HepG2 (cell line): ENCODE measurements around the gene CCDC74A. TPM values are rescaled to one million over a fixed set of nuclear protein-coding genes. Genes with fewer than 3 reads are reported as not detected.
"Not testable (repeated sequence)": the region's sequence is repeated elsewhere in the genome, so short reads cannot be mapped to it uniquely, and the experiment has no call there.

Experiments used
- ATAC-seq: fragments of 200-7000 bp; cut with Tn5 transposase; 3 replicates; pipeline ENCODE4 v1.9.1; 2020; ENCODE audit warnings: mild to moderate bottlenecking, moderate library complexity
- BruUV-seq: library from RNA; stranded (reverse); fragments of 400-500 nt; replicated peaks from 2 replicates; lab custom pipeline; 2021; lab: Mats Ljungman, UMichigan
- CTCF ChIA-PET: fragments of 300-600 bp; formaldehyde crosslinking; extraction: SDS; loops from one replicate; lab custom pipeline; 2021; ENCODE audit warnings: low total read pairs, inconsistent platforms, low intra/inter-chr PET ratio; lab: Yijun Ruan, JAX
- POLR2A ChIA-PET: fragments of 350-600 bp; sonication (Branson Sonifier 250); formaldehyde crosslinking; loops from one replicate; lab custom pipeline; 2020; ENCODE audit warnings: antibody characterized with exemption, inconsistent platforms; lab: Yijun Ruan, JAX
- DNase-seq: peaks from one replicate; pipeline ENCODE4 v3.0.0-alpha.2; 2015; ENCODE audit warnings: low spot score
- FAIRE-seq: peaks from 3 replicates; lab custom pipeline; 2011; peaks lifted over from hg19 to GRCh38; lab: Jason Lieb, UNC
- H2AFZ ChIP-seq: one replicate; pipeline ENCODE4 v1.6.1; 2011; ENCODE audit warnings: low read length, inconsistent platforms
- H3K27ac ChIP-seq: fragments of 300-600 bp; 3 replicates; pipeline ENCODE4 v1.8.0; 2011; ENCODE audit warnings: mixed run types, mild to moderate bottlenecking, mixed read lengths, low read length, inconsistent platforms; ENCODE audit not compliant: insufficient read depth; ENCODE audit errors: extremely low read length
- H3K27me3 ChIP-seq, 2 experiments: fragments of 200-600 bp in 1 of 2; 2 replicates in 1 of 2; 3 replicates in 1 of 2; pipeline versions ENCODE4 v1.6.0 to v1.8.0; 2011; ENCODE audit warnings: low read length in 2 of 2, mild to moderate bottlenecking in 2 of 2, moderate library complexity in 2 of 2, inconsistent platforms in 1 of 2; ENCODE audit not compliant: insufficient read depth in 2 of 2, control insufficient read depth in 1 of 2
- H3K36me3 ChIP-seq, 2 experiments: fragments of 200-600 bp in 1 of 2; replicated peaks in 1 of 2; 2 replicates in 1 of 2; 3 replicates in 1 of 2; pipeline versions ENCODE4 v1.5.1 to v1.8.0; 2011; ENCODE audit warnings: low read length in 2 of 2, inconsistent platforms in 1 of 2; ENCODE audit not compliant: insufficient read depth in 2 of 2, control insufficient read depth in 1 of 2
- H3K4me1 ChIP-seq: 2 replicates; pipeline ENCODE4 v1.5.1; 2012; ENCODE audit warnings: low read length, inconsistent platforms; ENCODE audit not compliant: insufficient read depth
- H3K4me2 ChIP-seq: 2 replicates; pipeline ENCODE4 v1.6.0; 2011; ENCODE audit warnings: low read depth, low read length, inconsistent platforms
- H3K4me3 ChIP-seq, 3 experiments: fragments of 200-600 bp in 1 of 3; sonication (generic), shearing (Covaris generic) in 1 of 3; replicated peaks in 1 of 3; 2 replicates each; pipeline ENCODE4 v1.5.1; 2011 to 2016; ENCODE audit warnings: low read length in 3 of 3, inconsistent platforms in 2 of 3, low read depth in 2 of 3, mild to moderate bottlenecking in 2 of 3, control low read depth in 1 of 3, mixed read lengths in 1 of 3; ENCODE audit not compliant: insufficient read depth in 1 of 3
- H3K79me2 ChIP-seq: one replicate; pipeline ENCODE4 v1.6.1; 2011; ENCODE audit warnings: low read length, inconsistent platforms; ENCODE audit not compliant: insufficient read depth
- H3K9ac ChIP-seq: 2 replicates; pipeline ENCODE4 v1.6.0; 2011; ENCODE audit warnings: mild to moderate bottlenecking, low read depth, low read length, inconsistent platforms; ENCODE audit not compliant: insufficient read depth
- H3K9me3 ChIP-seq: 2 replicates; pipeline ENCODE4 v1.5.1; 2012; ENCODE audit warnings: mild to moderate bottlenecking, low read length
- H4K20me1 ChIP-seq: 2 replicates; pipeline ENCODE4 v1.6.0; 2011; ENCODE audit warnings: inconsistent platforms, mild to moderate bottlenecking, low read length, moderate library complexity; ENCODE audit not compliant: insufficient read depth
- AKAP8 ChIP-seq: sonication (generic); formaldehyde crosslinking; IDR thresholded peaks from 2 replicates; pipeline ENCODE4 v1.5.1; 2020; ENCODE audit warnings: mild to moderate bottlenecking, missing genetic modification reagents
- POLR2A ChIP-seq, 2 experiments: IDR thresholded peaks; 2 replicates each; pipeline ENCODE4 v1.6.1; 2011; ENCODE audit warnings: low read depth in 2 of 2, low read length in 2 of 2, mild to moderate bottlenecking in 1 of 2, moderate library complexity in 1 of 2; ENCODE audit not compliant: insufficient read depth in 1 of 2
- WGBS: methylation state at CpG from one replicate; pipeline ENCODE4 v1.1.6; 2017; ENCODE audit warnings: low lambda C conversion rate; 5-methylcytosine and 5-hydroxymethylcytosine counted together
- in situ Hi-C: cut with HindIII; loops from 2 replicates; pipeline ENCODE4 v1.10.0; 2017; ENCODE audit warnings: low pct_unique_long_range_greater_than_20kb; ENCODE audit not compliant: extremely low pct_ligation_motif_present
- intact Hi-C: fragments of 100-400 bp; cut with micrococcal nuclease; formaldehyde crosslinking; loops from one replicate; pipeline ENCODE4 v1.10.0; 2022; ENCODE audit not compliant: unreplicated experiment
- polyA plus RNA-seq, 8 experiments: library from polyadenylated mRNA; depleted of rRNA in 3 of 8; stranded (reverse) in 7 of 8; unstranded in 1 of 8; fragments of >200 nt; fragmentation: Illumina TruSeq in 4 of 8; extraction: Trizol in 4 of 8; gene quantifications; 2 replicates each; pipeline versions ENCODE4 v1.2.1 to v1.2.3, GENCODE V29; 2011 to 2016; ENCODE audit warnings: low read depth in 4 of 8, missing spikeins in 1 of 8, mixed read lengths in 1 of 8; ENCODE audit not compliant: insufficient read depth in 1 of 8
- total RNA-seq, 5 experiments: library from RNA; depleted of rRNA; stranded (reverse); fragments of >200 nt; fragmentation: Illumina TruSeq; extraction: Trizol; gene quantifications; 2 replicates each; pipeline ENCODE4 v1.2.3, GENCODE V29; 2016; ENCODE audit warnings: low read depth in 1 of 5

CCDC74A gene
- total and polyA plus RNA-seq, 2 of the 13 experiments (the other 11 are each of a cell fraction or from before 2014, with no cell fraction given), result 0.15 to 0.17 TPM

GRCh38 chr2:131483981-131484820 lies 43.5 kb upstream of the CCDC74A start:
- CTCF ChIA-PET, H3K4me3 ChIP-seq, H3K9ac ChIP-seq, H3K4me2 ChIP-seq, H3K27ac ChIP-seq, BruUV-seq, FAIRE-seq, POLR2A ChIA-PET, ATAC-seq, H3K27me3 ChIP-seq, intact Hi-C loops, H2AFZ ChIP-seq, H3K9me3 ChIP-seq, H4K20me1 ChIP-seq, DNase-seq, H3K79me2 ChIP-seq: not testable (repeated sequence)
- in situ Hi-C loops, result loop anchor here (25.0 kb wide), 1 partner anchor 1297 kb away; the partner anchor contains the start of genes MZT2B, SMPD4 and TUBA3E
- H3K4me1 ChIP-seq, result peaks cover 19% of the 10 kb centered on the region
- 97% methylated on average over 24 of the region's 24 CpGs for WGBS
- peaks cover 3 to 15% of the 10 kb centered on the region in 2 experiments; a peak in 3 of 5 replicates for H3K36me3 ChIP-seq

- CTCF ChIA-PET, DNase-seq, H3K4me3 ChIP-seq, BruUV-seq, H4K20me1 ChIP-seq, intact Hi-C loops, H3K4me2 ChIP-seq, H3K9ac ChIP-seq, H3K9me3 ChIP-seq, H2AFZ ChIP-seq, ATAC-seq, H3K27ac ChIP-seq, H3K27me3 ChIP-seq, POLR2A ChIA-PET, FAIRE-seq: not testable (repeated sequence)
- Histone ChIP-seq H3K36me3 (peaks cover 3 to 17% of the 10 kb centered on the region in 2 experiments; a peak in 3 of 5 replicates), H3K79me2 (peaks cover 13% of the 10 kb centered on the region), H3K4me1 (peaks cover 27% of the 10 kb centered on the region)
- WGBS, result 94% methylated on average over 9 of the region's 11 CpGs
- TF ChIP-seq AKAP8 (CRISPR knock-in tag), result 0 out of 2 replicates have a peak, but pooled peaks have one; percentile 39
- TF ChIP-seq POLR2A (IDR thresholded peaks at IDR 0.05; ENCODE audit: insufficient read depth in 1 of 2, low read depth in 2 of 2, low read length in 2 of 2), result peak in 1 of 2 experiments; percentile 19; a peak in 1 of 4 replicates
- in situ Hi-C loops, result loop anchor here (25.0 kb wide), 1 partner anchor 1298 kb away; the partner anchor contains the start of genes MZT2B, SMPD4 and TUBA3E
Observed at GRCh38 chr2:131484906-131485460, 42.7 kb upstream of the CCDC74A start.
